ENCODE data around the gene RHEB.

The RHEB gene

DNA sequence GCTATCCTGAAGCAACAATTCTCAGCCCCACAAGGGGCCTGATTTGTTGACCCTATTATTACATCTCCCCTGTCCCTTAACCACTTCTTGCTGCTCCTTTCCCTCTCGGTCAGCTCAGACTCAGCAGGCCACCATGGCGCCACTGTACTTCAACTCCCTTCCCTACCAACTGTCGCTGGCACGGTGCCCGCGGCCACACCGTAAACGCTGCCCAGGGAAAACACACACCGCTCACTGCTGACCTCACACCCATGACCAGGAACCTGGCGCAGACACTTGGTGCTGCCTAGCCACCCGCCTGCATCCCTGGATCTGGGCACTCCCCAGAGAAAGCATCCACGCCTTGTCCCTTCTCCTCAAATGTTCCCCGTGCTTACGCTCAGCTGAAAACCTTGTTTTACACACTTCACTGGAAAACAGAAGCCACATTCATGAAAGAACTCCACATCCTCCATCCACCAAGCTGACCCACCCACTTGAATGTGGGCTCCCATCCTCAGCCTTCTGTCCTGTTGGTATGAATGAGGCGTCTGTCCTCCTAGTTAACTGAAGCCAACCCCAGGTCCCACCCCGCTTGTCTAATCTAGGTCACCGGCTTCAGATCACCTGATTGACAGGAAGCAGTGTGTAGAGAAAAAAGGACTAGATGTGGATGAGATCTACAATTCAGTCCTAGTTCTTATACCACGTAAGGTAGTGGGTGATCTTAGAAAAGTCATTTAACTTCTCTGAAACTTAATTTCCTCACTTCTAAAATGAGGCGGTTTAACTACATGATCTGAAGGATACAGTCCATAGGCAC lies 51.3 kb downstream of the RHEB start:
- TF ChIP-seq, protein P1, sequence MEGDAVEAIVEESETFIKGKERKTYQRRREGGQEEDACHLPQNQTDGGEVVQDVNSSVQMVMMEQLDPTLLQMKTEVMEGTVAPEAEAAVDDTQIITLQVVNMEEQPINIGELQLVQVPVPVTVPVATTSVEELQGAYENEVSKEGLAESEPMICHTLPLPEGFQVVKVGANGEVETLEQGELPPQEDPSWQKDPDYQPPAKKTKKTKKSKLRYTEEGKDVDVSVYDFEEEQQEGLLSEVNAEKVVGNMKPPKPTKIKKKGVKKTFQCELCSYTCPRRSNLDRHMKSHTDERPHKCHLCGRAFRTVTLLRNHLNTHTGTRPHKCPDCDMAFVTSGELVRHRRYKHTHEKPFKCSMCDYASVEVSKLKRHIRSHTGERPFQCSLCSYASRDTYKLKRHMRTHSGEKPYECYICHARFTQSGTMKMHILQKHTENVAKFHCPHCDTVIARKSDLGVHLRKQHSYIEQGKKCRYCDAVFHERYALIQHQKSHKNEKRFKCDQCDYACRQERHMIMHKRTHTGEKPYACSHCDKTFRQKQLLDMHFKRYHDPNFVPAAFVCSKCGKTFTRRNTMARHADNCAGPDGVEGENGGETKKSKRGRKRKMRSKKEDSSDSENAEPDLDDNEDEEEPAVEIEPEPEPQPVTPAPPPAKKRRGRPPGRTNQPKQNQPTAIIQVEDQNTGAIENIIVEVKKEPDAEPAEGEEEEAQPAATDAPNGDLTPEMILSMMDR (IDR thresholded peaks at IDR 0.05; ENCODE audit: control insufficient read depth, insufficient read depth, low read depth, low read length, missing control alignments): no peak
- no peak overlapping the region for H3K4me3 ChIP-seq (ENCODE audit: control insufficient read depth, low read depth, low read length)
- DNase-seq (ENCODE audit: low read depth): no peak

DNA sequence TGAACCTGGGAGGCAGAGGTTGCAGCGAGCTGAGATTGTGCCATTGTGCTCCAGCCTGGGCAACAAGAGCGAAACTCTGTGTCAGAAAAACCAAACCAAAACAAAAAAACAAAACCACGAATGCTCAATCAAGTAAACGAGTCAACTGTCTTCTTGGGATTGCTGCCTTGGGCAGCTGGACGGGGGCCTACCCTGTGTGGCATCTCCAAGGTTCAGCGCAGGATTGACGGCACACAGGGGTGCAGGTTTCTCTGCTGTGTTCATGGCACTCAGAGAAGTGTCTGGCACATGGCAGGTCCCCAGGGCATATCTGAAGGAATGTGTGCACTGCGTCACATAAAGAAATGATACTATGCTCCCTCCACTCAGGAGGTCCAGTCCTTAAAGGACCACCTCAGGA lies 54.5 kb downstream of the RHEB start:
- no peak for DNase-seq (ENCODE audit: low read depth)
- H3K4me3 ChIP-seq (ENCODE audit: control insufficient read depth, low read depth, low read length): no peak overlapping the region
- TF ChIP-seq, protein P1 (IDR thresholded peaks at IDR 0.05; ENCODE audit: control insufficient read depth, insufficient read depth, low read depth, low read length, missing control alignments): no peak

DNA sequence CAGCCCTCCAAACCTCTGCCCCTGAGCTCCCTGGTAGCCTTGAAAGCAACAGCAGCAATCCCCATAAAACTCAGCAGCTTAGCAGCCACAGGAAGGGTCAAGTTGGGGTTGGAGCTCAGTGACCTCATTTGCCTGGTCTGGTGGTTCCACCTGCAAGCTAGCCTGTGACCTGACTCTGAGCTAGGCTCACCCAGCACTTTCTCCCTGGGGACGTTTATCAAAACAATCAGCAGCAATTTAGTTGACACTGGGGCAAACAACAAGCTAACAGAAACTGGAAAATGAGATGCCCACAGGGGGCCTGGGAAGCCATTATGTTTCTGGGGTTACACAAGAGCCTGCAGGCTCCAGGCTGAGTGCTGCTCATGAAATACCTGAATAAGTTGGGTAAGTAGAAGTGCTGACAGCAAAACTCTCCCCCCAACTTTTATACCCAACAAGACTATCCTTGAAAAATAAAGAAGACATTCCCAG lies 57.4 kb downstream of the RHEB start:
- H3K4me3 ChIP-seq (ENCODE audit: control insufficient read depth, low read depth, low read length): no peak overlapping the region
- DNase-seq (ENCODE audit: low read depth): no peak
- TF ChIP-seq, protein P1 (IDR thresholded peaks at IDR 0.05; ENCODE audit: control insufficient read depth, insufficient read depth, low read depth, low read length, missing control alignments): no peak

DNA sequence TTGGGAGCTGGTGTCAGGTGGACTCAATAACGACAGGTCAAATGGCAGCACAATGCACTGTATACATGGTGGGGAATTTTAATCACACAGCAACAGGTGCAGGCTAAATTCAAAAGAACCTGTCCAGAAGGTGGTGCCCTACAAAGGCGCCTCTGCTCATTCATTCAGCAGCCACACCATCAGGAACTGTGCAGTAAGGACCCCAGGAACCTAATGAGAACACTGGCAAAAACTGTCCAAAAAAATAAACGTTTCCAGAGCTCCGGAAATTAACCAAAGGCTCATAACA lies 57.8 kb downstream of the RHEB start:
- no peak overlapping the region for H3K4me3 ChIP-seq (ENCODE audit: control insufficient read depth, low read depth, low read length)
- TF ChIP-seq, protein P1 (IDR thresholded peaks at IDR 0.05; ENCODE audit: control insufficient read depth, insufficient read depth, low read depth, low read length, missing control alignments): no peak
- no peak for DNase-seq (ENCODE audit: low read depth)

- DNase-seq (ENCODE audit: low read depth): no peak
- TF ChIP-seq, protein P1 (IDR thresholded peaks at IDR 0.05; ENCODE audit: control insufficient read depth, insufficient read depth, low read depth, low read length, missing control alignments): no peak
- H3K4me3 ChIP-seq (ENCODE audit: control insufficient read depth, low read depth, low read length): no peak overlapping the region
Observed at GRCh38 chr7:151461096-151461941, 58.4 kb downstream of the RHEB start.

- no peak overlapping the region for H3K4me3 ChIP-seq (ENCODE audit: control insufficient read depth, low read depth, low read length)
- no peak for DNase-seq (ENCODE audit: low read depth)
- TF ChIP-seq, protein P1 (IDR thresholded peaks at IDR 0.05; ENCODE audit: control insufficient read depth, insufficient read depth, low read depth, low read length, missing control alignments): no peak
Observed at GRCh38 chr7:151460474-151460855, 59.2 kb downstream of the RHEB start.
